ENCODE measurements around the gene MAP3K15. TPM values are rescaled to one million over a fixed set of nuclear protein-coding genes. Genes with fewer than 3 reads are reported as not detected.

MAP3K15 gene
- 3.4 and 4.2 TPM in 2 replicates for total RNA-seq (2014; rRNA removed)
- Bru-seq, nascent RNA, result percentile 37 among the genes with signal in this experiment
- percentile 29 among the genes with signal in this experiment for BruChase-seq, experiment 1, labeled RNA remaining after a 6-hour chase
- BruChase-seq, experiment 2, labeled RNA remaining after a 2-hour chase, result percentile 34 among the genes with signal in this experiment
- long read RNA-seq, full-length matches to known transcripts, result 2 of 7 reads
- long read RNA-seq, partial matches to known transcripts, result 2 of 7 reads
- long read RNA-seq, other reads (novel, unspliced or antisense), result 3 of 7 reads

GRCh38 chrX:19514791-19515614 lies at the start of gene MAP3K15:
Gene MAP3K15, minus strand, starts transcription at chrX:19515508. Its CDS starts 247 bp downstream, at chrX:19515261.
- DNase-seq (peak; percentile 50), ATAC-seq (peak; percentile 75)
- H3K4me1 ChIP-seq (ENCODE audit: insufficient read depth, low read length), result no peaks in the 10 kb centered on the region
- peak within 1 kb of the TSS; percentile 96 for H3K4me2 ChIP-seq (ENCODE audit: low read length)
- TF ChIP-seq CTCF (conservative IDR thresholded peaks at IDR 0.05; ENCODE audit: low read depth, low read length) (no peak; the same call in 1 of the 2 replicates), EZH2 (IDR thresholded peaks at IDR 0.05; ENCODE audit: low read length, unreplicated experiment) (no peak), EZH2phosphoT487 (IDR thresholded peaks at IDR 0.05; ENCODE audit: borderline replicate concordance, low read length) (no peak)
- no peaks in the 10 kb centered on the region for H4K20me1 ChIP-seq (ENCODE audit: low read length)
- peak within 1 kb of the TSS; percentile 68 for H3K4me3 ChIP-seq (ENCODE audit: low read length)
- H3K9ac ChIP-seq (ENCODE audit: low read length), result no peak within 1 kb of the TSS
- H3F3A ChIP-seq (ENCODE audit: low read length, unreplicated experiment), result no peaks in the 10 kb centered on the region
- H3K27me3 ChIP-seq (ENCODE audit: low read length), result no peaks in the 10 kb centered on the region
- H2AFZ ChIP-seq (ENCODE audit: low read length), result peak within 1 kb of the TSS; percentile 90
- ChIA-PET POLR2A (ENCODE audit: unreplicated experiment) (no interaction called here), CTCF (no interaction called here)
- no TSS peak for BruUV-seq (replicated peaks)
- no peaks in the 10 kb centered on the region for H3K79me2 ChIP-seq (ENCODE audit: low read length)
- H3K36me3 ChIP-seq (ENCODE audit: low read depth, low read length), result no peaks in the 10 kb centered on the region
- no peak within 1 kb of the TSS for H3K27ac ChIP-seq (ENCODE audit: low read length)
- H3K9me2 ChIP-seq (replicated peaks; ENCODE audit: low read length), result no peaks in the 10 kb centered on the region
- intact Hi-C loops (cut with micrococcal nuclease), result loop anchor here (5.0 kb wide), 1 partner anchor 143 kb away; no protein-coding TSS in a partner anchor
- no peaks in the 10 kb centered on the region for H3K9me3 ChIP-seq (ENCODE audit: low read length)

GRCh38 chrX:19564606-19565005 lies 49.3 kb upstream of the MAP3K15 start:
- H4K20me1 ChIP-seq (ENCODE audit: low read length), result no peaks in the 10 kb centered on the region
- no peak overlapping the region for H3K9ac ChIP-seq (ENCODE audit: low read length)
- no peak overlapping the region for H3K27ac ChIP-seq (ENCODE audit: low read length)
- TF ChIP-seq EZH2phosphoT487 (IDR thresholded peaks at IDR 0.05; ENCODE audit: borderline replicate concordance, low read length) (no peak), EZH2 (IDR thresholded peaks at IDR 0.05; ENCODE audit: low read length, unreplicated experiment) (no peak), CTCF (conservative IDR thresholded peaks at IDR 0.05; ENCODE audit: low read depth, low read length) (no peak)
- H3K4me1 ChIP-seq (ENCODE audit: insufficient read depth, low read length), result no peaks in the 10 kb centered on the region
- H3K79me2 ChIP-seq (ENCODE audit: low read length), result no peaks in the 10 kb centered on the region
- no peaks in the 10 kb centered on the region for H3F3A ChIP-seq (ENCODE audit: low read length, unreplicated experiment)
- ATAC-seq, result no peak
- H3K4me3 ChIP-seq (ENCODE audit: low read length), result no peak overlapping the region
- H3K27me3 ChIP-seq (ENCODE audit: low read length), result no peaks in the 10 kb centered on the region
- POLR2A ChIA-PET (ENCODE audit: unreplicated experiment), result no interaction called here
- H2AFZ ChIP-seq (ENCODE audit: low read length), result no peak overlapping the region
- no peaks in the 10 kb centered on the region for H3K9me3 ChIP-seq (ENCODE audit: low read length)
- H3K36me3 ChIP-seq (ENCODE audit: low read depth, low read length), result no peaks in the 10 kb centered on the region
- DNase-seq, result no peak
- CTCF ChIA-PET, result no interaction called here
- no peaks in the 10 kb centered on the region for H3K9me2 ChIP-seq (replicated peaks; ENCODE audit: low read length)
- no peak overlapping the region for H3K4me2 ChIP-seq (ENCODE audit: low read length)
- intact Hi-C loops (cut with micrococcal nuclease), result no loop called here
- no TSS peak for BruUV-seq (replicated peaks)
